ENCODE measurements around the gene PPAN. TPM values are rescaled to one million over a fixed set of nuclear protein-coding genes. Genes with fewer than 3 reads are reported as not detected.

Gene PPAN
- total RNA-seq, 4 donors from 2014 or later: 38.7 to 61.3 (median 52.9) TPM

DNA sequence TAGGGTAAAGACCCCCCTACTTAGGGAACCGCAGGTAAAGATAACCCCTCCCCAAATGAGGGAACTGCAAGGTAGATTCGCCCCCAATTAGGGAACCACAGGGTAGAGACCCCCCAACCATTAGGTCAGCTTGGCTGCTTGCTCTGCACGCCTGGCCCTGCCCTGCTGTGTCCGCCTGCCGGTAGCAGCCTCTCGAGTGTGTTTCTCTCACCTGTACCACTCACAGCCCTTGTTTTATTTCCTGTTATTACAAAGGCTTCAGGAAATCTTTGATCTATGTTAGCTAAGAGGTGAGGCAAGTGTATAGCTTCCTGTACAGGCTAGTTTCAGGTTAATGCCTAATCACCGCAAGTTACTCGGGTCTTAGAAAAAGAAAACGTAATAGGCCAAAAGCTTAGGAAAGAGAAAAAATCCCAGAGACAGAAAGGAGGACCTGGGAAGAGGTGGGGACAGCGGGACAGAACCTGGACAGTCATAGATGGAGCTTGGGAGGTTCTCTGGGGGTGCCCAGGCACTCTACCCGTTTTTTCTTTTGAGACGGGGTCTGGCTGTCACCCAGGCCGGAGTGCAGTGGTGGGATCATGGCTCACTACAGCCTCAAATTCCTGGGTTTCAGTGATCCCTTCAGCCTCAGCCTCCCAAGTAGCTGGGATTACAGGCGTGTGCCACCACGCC is 36.7 kb downstream of the PPAN start:
- TF ChIP-seq POLR2A (IDR thresholded peaks at IDR 0.05) (no peak), CTCF (IDR thresholded peaks at IDR 0.05) (no peak)
- no peak overlapping the region for H3K4me3 ChIP-seq (ENCODE audit: low read depth, poor library complexity, severe bottlenecking)
- DNase-seq (ENCODE audit: low spot score in 2 of 2): no peak
- intact Hi-C loops (cut with DNase I; ENCODE audit: low total_unique reads): no loop called here
- WGBS, 2 donors: 87 to 92% methylated on average over 15 of the region's 15 CpGs

DNA sequence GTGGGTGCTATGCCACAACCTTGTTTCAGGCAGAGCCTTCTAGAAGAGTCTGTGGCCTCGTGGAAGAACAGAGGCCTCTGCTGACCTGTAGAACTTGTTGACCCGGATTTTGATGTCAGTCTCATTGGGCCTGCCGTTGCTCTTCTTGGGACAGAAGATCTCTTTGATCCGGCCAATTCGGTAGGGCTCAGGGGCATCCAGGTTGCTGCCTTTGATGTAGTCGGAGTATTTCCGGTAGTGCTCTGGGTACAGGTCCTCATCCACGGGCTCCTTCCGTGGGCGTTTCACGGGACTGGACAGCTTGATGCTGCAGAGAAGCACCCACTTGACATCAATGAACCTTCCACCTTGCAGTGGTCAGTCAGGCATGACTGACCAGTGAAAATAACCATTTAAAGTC is 37.5 kb downstream of the PPAN start:
- TF ChIP-seq POLR2A (IDR thresholded peaks at IDR 0.05): no peak
- TF ChIP-seq CTCF (IDR thresholded peaks at IDR 0.05): no peak
- H3K4me3 ChIP-seq (ENCODE audit: low read depth, poor library complexity, severe bottlenecking): no peak overlapping the region
- DNase-seq (ENCODE audit: low spot score in 2 of 2): no peak
- intact Hi-C loops (cut with DNase I; ENCODE audit: low total_unique reads): no loop called here
- 86 to 94% methylated on average over 11 of the region's 11 CpGs for WGBS, 2 donors

DNA sequence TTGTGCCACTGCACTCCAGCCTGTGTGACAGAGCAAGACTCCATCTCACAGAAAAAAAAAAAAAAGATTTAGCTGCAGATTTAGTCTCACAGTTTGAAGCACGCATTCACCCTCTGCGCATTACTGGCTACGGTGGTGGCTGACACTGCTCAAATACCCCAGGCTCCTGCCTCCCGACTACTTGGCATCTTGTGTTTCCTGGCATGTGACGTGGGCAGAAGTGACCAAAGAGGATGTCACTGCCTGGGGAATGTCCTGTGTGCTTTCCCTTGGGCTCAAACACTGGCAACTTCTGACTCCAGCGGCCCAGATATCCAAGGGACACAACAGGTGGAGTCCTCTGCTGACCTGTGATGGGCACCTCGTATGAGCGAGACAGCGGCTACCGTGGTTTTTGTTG is 38.2 kb downstream of the PPAN start:
- no peak for DNase-seq (ENCODE audit: low spot score in 2 of 2)
- intact Hi-C loops (cut with DNase I; ENCODE audit: low total_unique reads): no loop called here
- no peak overlapping the region for H3K4me3 ChIP-seq (ENCODE audit: low read depth, poor library complexity, severe bottlenecking)
- TF ChIP-seq CTCF (IDR thresholded peaks at IDR 0.05) (no peak), POLR2A (IDR thresholded peaks at IDR 0.05) (no peak)
- 87 to 90% methylated on average over 10 of the region's 10 CpGs for WGBS, 2 donors

DNA sequence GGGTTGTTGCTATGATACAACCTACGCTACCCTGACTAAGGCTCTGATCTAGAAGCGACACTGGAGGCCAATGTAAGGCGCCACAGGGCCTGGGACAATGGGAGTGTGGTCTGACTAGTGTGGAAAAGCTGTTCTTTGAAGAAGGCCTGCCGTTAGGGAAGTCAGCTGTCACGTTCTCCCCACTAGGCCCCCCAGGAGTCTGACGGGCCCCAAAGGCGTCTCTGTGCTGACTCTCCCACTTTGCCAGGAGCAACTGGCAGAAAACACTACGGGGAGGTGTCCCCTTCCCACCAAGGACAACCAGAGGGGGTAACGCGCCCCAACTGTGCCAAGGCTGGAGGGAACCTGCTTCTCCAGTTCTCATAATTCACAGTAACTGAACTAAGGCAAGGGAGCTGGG is 38.9 kb downstream of the PPAN start:
- H3K4me3 ChIP-seq (ENCODE audit: low read depth, poor library complexity, severe bottlenecking): no peak overlapping the region
- TF ChIP-seq POLR2A (IDR thresholded peaks at IDR 0.05) (no peak), CTCF (IDR thresholded peaks at IDR 0.05) (no peak)
- DNase-seq (ENCODE audit: low spot score in 2 of 2): no peak
- 85 to 88% methylated on average over 10 of the region's 10 CpGs for WGBS, 2 donors
- intact Hi-C loops (cut with DNase I; ENCODE audit: low total_unique reads): no loop called here

- WGBS, 2 donors: 93 to 94% methylated on average over 14 of the region's 14 CpGs
- TF ChIP-seq CTCF (IDR thresholded peaks at IDR 0.05) (no peak), POLR2A (IDR thresholded peaks at IDR 0.05) (no peak)
- no peak for DNase-seq (ENCODE audit: low spot score in 2 of 2)
- intact Hi-C loops (cut with DNase I; ENCODE audit: low total_unique reads): no loop called here
- H3K4me3 ChIP-seq (ENCODE audit: low read depth, poor library complexity, severe bottlenecking): no peak overlapping the region
These were observed 40.0 kb downstream of the PPAN start for GRCh38 chr19:10146142-10146541.

DNA sequence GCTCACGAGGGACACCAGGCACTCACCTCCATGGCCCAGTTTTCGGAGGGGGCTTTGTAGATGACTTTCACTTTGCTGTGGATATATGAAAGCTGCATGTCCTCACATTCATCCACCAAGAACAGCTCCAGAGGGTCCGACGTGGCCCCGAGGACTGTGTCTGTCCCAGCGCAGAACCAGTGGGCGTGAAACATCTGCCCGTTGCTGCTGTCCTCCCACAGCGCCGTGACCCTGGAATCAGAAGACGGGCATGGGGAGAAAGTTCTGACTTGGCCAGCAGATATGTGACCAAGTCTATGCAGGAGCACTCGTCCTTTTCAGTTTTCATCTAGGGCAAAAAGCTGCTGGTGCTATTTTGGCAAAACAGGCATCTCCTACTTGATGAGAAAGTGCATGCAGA is 43.3 kb downstream of the PPAN start:
- intact Hi-C loops (cut with DNase I; ENCODE audit: low total_unique reads): no loop called here
- no peak for DNase-seq (ENCODE audit: low spot score in 2 of 2)
- WGBS, 2 donors: 95 to 97% methylated on average over 12 of the region's 12 CpGs
- TF ChIP-seq CTCF (IDR thresholded peaks at IDR 0.05) (no peak), POLR2A (IDR thresholded peaks at IDR 0.05) (no peak)
- no peak overlapping the region for H3K4me3 ChIP-seq (ENCODE audit: low read depth, poor library complexity, severe bottlenecking)

All from lower leg skin (tissue), 4 donors.